ENCODE measurements around the gene TXNL4B.

TXNL4B gene

GRCh38 chr16:72123426-72123825 lies 30.0 kb upstream of the TXNL4B start:
- Mint-ChIP-seq H3K4me1 (ENCODE audit: low read depth) (no peaks in the 10 kb centered on the region), H3K4me3 (no peak overlapping the region)

DNA sequence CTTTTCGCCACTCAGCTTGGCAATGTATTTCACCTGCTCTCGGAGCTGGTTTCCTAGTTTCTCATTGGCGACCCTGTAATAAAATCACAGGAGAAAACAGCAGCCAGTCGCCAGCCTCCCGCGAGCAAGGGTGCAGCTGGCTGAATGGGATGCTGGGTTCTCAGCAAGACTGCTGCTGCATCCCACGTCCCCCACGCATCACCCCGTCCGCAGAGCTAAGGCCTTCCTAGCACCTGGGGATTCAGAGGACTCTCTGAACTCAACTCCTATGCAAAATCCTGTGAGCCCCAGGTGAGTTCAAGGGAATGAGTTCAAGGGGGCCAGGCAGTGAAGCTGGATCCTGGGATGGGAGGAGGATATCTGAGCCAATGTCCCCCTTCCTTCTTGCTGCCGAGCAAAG lies 29.5 kb upstream of the TXNL4B start:
- Mint-ChIP-seq H3K27me3 (no peaks in the 10 kb centered on the region), H3K36me3 (no peaks in the 10 kb centered on the region), H3K4me3 (no peak overlapping the region), H3K27ac (no peak overlapping the region), H3K9me3 (ENCODE audit: low read depth) (no peaks in the 10 kb centered on the region), H3K4me1 (ENCODE audit: low read depth) (no peaks in the 10 kb centered on the region)

More at GRCh38 chr16:72123426-72123825, 30.0 kb upstream of the TXNL4B start:
- Mint-ChIP-seq H3K9me3 (ENCODE audit: low read depth) (no peaks in the 10 kb centered on the region), H3K36me3 (no peaks in the 10 kb centered on the region), H3K27ac (no peak overlapping the region), H3K27me3 (no peaks in the 10 kb centered on the region)

GRCh38 chr16:72122308-72122707 lies 28.9 kb upstream of the TXNL4B start:
- H3K27ac Mint-ChIP-seq: no peak overlapping the region
- no peak overlapping the region for H3K4me3 Mint-ChIP-seq
- no peaks in the 10 kb centered on the region for H3K4me1 Mint-ChIP-seq (ENCODE audit: low read depth)
- H3K36me3 Mint-ChIP-seq: no peaks in the 10 kb centered on the region
- H3K27me3 Mint-ChIP-seq: no peaks in the 10 kb centered on the region
- H3K9me3 Mint-ChIP-seq (ENCODE audit: low read depth): no peaks in the 10 kb centered on the region

DNA sequence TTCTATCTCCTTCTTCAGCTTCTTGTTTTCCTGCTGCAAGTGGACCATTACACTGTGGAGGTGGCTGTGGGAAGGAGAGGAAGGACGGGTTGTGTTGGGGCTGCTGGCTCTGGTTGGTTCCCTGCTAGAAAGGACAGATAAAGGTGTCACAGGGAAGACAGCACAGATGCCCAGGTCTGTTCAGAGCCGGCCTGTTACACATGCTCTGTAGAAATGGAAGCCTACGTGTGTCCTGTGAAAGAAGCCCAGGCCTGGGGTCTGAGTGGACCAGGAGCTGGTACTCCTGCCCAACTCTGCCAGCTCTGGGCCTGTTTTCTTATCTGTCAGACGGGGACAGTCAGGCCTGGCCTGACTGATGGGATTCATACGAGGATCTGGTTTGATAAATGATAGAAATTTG lies 26.6 kb upstream of the TXNL4B start:
- H3K27ac Mint-ChIP-seq: no peak overlapping the region
- H3K4me3 Mint-ChIP-seq: no peak overlapping the region
- no peaks in the 10 kb centered on the region for H3K27me3 Mint-ChIP-seq
- no peaks in the 10 kb centered on the region for H3K9me3 Mint-ChIP-seq (ENCODE audit: low read depth)
- H3K4me1 Mint-ChIP-seq (ENCODE audit: low read depth): no peaks in the 10 kb centered on the region
- no peaks in the 10 kb centered on the region for H3K36me3 Mint-ChIP-seq

GRCh38 chr16:72113616-72113945 lies 20.2 kb upstream of the TXNL4B start:
- no peak overlapping the region for H3K4me3 Mint-ChIP-seq
- H3K4me1 Mint-ChIP-seq (ENCODE audit: low read depth): no peaks in the 10 kb centered on the region
- no peaks in the 10 kb centered on the region for H3K9me3 Mint-ChIP-seq (ENCODE audit: low read depth)
- H3K27ac Mint-ChIP-seq: no peak overlapping the region
- peaks cover 5% of the 10 kb centered on the region for H3K36me3 Mint-ChIP-seq
- no peaks in the 10 kb centered on the region for H3K27me3 Mint-ChIP-seq

DNA sequence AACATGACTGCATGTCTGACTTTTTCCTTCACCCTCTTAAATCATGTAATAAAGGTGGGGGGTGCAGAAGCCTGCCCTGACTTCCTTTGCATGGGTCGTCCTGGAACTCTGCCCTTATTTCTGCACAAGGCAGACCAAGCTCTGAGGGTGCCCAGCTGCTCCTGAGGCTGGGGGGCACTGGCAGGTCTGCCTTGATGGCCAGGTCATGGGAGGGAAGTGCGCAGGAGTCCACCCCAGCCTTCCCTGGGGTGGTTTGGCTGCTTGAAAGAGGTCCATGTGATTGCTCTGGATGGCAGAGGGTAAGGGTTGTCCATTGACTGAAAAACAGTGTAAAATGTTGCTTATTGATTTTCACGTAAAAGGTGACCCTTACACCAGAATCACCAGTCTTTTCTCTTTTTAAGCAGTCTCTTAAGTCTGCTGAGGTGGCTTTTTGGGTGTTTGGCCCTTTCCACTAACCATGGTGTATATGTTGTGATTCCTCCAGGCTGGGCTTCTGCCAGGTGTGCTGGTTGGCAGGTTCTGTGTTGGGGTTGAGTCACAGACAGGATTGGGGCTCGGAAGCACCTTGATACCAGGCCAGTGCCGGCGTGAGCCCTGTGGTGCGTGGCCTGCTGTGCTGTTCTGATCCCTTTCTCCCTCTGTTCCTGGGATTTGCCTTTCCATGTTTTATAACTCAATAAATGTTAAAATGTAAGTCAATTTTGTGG lies 19.6 kb upstream of the TXNL4B start:
- Mint-ChIP-seq H3K4me1 (ENCODE audit: low read depth) (no peaks in the 10 kb centered on the region), H3K4me3 (no peak overlapping the region), H3K9me3 (ENCODE audit: low read depth) (no peaks in the 10 kb centered on the region), H3K36me3 (peaks cover 5% of the 10 kb centered on the region), H3K27me3 (no peaks in the 10 kb centered on the region), H3K27ac (no peak overlapping the region)

- H3K4me3 Mint-ChIP-seq: no peak overlapping the region
- no peak overlapping the region for H3K27ac Mint-ChIP-seq
Observed at GRCh38 chr16:72112452-72112792, 19.0 kb upstream of the TXNL4B start.

DNA sequence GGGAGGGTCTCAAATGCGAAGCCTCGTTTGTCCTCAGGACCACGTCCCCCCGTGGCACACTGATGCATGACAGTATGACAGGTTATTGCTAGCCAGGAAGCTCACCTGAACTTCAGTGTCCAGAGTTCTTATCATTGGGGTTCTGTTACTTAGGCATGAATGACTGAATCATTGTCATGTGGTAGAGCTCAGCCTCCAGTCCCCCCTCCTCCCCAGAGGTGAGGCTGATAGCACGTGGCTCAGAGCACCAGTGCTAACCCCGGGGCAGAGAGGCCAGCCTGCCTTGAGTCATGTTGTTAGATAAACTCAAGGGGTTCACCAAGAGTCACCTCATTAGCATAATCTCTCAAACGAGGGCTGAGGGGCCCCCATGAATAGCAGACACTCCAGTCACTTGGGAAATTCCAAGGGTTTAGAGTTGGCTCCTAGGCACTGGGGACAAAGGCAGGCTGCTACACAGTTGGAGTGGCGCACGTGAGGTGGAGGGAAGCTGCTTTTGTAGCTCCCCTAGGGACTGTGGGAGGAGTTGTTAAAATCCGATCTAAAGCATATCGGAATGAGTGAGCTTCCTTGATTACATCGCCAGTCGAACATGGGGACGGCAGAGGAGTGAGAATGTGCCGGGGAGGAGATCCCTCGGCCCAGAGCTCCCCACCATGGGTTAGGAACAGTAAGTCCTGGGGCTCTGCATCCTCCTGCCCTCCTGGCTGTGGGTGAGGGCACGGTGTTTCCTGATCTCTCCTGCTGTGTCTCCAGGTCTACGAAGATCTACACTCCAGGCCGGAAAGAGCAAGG lies 18.4 kb upstream of the TXNL4B start:
- Mint-ChIP-seq H3K9me3 (ENCODE audit: low read depth) (no peaks in the 10 kb centered on the region), H3K36me3 (peaks cover 5% of the 10 kb centered on the region), H3K4me3 (no peak overlapping the region), H3K27ac (no peak overlapping the region), H3K4me1 (ENCODE audit: low read depth) (no peaks in the 10 kb centered on the region), H3K27me3 (no peaks in the 10 kb centered on the region)

More at GRCh38 chr16:72112452-72112792, 19.0 kb upstream of the TXNL4B start:
- Mint-ChIP-seq H3K27me3 (no peaks in the 10 kb centered on the region), H3K36me3 (peaks cover 5% of the 10 kb centered on the region), H3K9me3 (ENCODE audit: low read depth) (no peaks in the 10 kb centered on the region), H3K4me1 (ENCODE audit: low read depth) (no peaks in the 10 kb centered on the region)

- H3K9me3 Mint-ChIP-seq (ENCODE audit: low read depth): no peaks in the 10 kb centered on the region
- no peaks in the 10 kb centered on the region for H3K4me1 Mint-ChIP-seq (ENCODE audit: low read depth)
- H3K27ac Mint-ChIP-seq: no peak overlapping the region
- H3K4me3 Mint-ChIP-seq: no peak overlapping the region
- no peaks in the 10 kb centered on the region for H3K27me3 Mint-ChIP-seq
- peaks cover 5% of the 10 kb centered on the region for H3K36me3 Mint-ChIP-seq
Observed at GRCh38 chr16:72110662-72111615, 17.5 kb upstream of the TXNL4B start.

- Mint-ChIP-seq H3K4me3 (no peak overlapping the region), H3K27ac (no peak overlapping the region), H3K36me3 (peaks cover 7% of the 10 kb centered on the region), H3K27me3 (no peaks in the 10 kb centered on the region), H3K9me3 (ENCODE audit: low read depth) (no peaks in the 10 kb centered on the region), H3K4me1 (ENCODE audit: low read depth) (no peaks in the 10 kb centered on the region)
Observed at GRCh38 chr16:72109966-72110530, 16.6 kb upstream of the TXNL4B start.

- Mint-ChIP-seq H3K27me3 (no peaks in the 10 kb centered on the region), H3K4me1 (ENCODE audit: low read depth) (no peaks in the 10 kb centered on the region), H3K36me3 (peaks cover 7% of the 10 kb centered on the region), H3K4me3 (no peak overlapping the region), H3K27ac (no peak overlapping the region), H3K9me3 (ENCODE audit: low read depth) (no peaks in the 10 kb centered on the region)
Observed at GRCh38 chr16:72109300-72109699, 15.9 kb upstream of the TXNL4B start.

DNA sequence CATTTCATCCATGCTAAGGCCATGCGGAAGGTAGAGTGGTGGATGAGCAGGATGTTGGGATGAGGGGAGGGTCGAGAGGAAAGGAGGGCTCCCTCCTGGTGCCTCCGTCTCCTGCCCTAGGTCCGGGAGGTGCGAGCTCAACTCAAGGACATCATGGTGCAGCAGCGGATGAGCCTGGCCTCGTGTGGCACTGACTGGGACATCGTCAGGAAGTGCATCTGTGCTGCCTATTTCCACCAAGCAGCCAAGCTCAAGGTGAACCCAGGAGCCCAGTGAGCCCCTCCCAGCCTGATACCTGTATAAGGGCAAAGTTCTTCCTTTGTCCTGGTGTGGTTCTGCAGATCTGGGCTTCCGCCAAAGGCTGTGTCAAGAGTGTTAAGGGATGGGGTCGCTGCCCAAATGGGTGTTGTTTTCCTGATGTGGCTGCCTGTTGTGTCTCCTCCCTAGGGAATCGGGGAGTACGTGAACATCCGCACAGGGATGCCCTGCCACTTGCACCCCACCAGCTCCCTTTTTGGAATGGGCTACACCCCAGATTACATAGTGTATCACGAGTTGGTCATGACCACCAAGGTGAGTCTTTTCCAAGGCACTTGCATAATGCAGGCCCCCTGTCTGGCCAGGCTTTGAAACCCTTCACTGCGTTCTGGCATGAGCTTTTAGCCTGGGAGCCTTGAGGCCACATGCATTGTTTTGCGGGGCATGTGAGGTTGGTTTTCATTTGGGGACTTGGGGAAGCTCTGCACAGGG lies 15.1 kb upstream of the TXNL4B start:
- no peak overlapping the region for H3K27ac Mint-ChIP-seq
- H3K9me3 Mint-ChIP-seq (ENCODE audit: low read depth): no peaks in the 10 kb centered on the region
- no peaks in the 10 kb centered on the region for H3K4me1 Mint-ChIP-seq (ENCODE audit: low read depth)
- H3K27me3 Mint-ChIP-seq: no peaks in the 10 kb centered on the region
- no peak overlapping the region for H3K4me3 Mint-ChIP-seq
- H3K36me3 Mint-ChIP-seq: peaks cover 5% of the 10 kb centered on the region

DNA sequence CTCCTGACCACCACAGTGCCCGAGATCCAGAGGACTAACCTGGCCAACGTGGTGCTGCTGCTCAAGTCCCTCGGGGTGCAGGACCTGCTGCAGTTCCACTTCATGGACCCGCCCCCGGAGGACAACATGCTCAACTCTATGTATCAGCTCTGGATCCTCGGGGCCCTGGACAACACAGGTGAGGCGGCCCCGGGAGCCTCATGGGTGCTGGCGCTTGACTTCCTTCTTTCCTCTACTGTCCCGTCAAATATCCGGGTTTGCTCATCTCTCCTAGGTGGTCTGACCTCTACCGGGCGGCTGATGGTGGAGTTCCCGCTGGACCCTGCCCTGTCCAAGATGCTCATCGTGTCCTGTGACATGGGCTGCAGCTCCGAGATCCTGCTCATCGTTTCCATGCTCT lies 14.0 kb upstream of the TXNL4B start:
- H3K27me3 Mint-ChIP-seq: no peaks in the 10 kb centered on the region
- H3K4me1 Mint-ChIP-seq (ENCODE audit: low read depth): no peaks in the 10 kb centered on the region
- H3K9me3 Mint-ChIP-seq (ENCODE audit: low read depth): no peaks in the 10 kb centered on the region
- no peak overlapping the region for H3K27ac Mint-ChIP-seq
- H3K4me3 Mint-ChIP-seq: no peak overlapping the region
- H3K36me3 Mint-ChIP-seq: peaks cover 9% of the 10 kb centered on the region

- no peaks in the 10 kb centered on the region for H3K27me3 Mint-ChIP-seq
- no peak overlapping the region for H3K4me3 Mint-ChIP-seq
- no peaks in the 10 kb centered on the region for H3K9me3 Mint-ChIP-seq (ENCODE audit: low read depth)
- no peak overlapping the region for H3K27ac Mint-ChIP-seq
- H3K36me3 Mint-ChIP-seq: peaks cover 11% of the 10 kb centered on the region
- no peaks in the 10 kb centered on the region for H3K4me1 Mint-ChIP-seq (ENCODE audit: low read depth)
Observed at GRCh38 chr16:72105978-72106377, 12.6 kb upstream of the TXNL4B start.
